Measurements from ENCODE around the gene PIP4K2A.

GRCh38 chr10:22489975-22490374, 224.4 kb downstream of the PIP4K2A start:
- TF ChIP-seq, protein P1, sequence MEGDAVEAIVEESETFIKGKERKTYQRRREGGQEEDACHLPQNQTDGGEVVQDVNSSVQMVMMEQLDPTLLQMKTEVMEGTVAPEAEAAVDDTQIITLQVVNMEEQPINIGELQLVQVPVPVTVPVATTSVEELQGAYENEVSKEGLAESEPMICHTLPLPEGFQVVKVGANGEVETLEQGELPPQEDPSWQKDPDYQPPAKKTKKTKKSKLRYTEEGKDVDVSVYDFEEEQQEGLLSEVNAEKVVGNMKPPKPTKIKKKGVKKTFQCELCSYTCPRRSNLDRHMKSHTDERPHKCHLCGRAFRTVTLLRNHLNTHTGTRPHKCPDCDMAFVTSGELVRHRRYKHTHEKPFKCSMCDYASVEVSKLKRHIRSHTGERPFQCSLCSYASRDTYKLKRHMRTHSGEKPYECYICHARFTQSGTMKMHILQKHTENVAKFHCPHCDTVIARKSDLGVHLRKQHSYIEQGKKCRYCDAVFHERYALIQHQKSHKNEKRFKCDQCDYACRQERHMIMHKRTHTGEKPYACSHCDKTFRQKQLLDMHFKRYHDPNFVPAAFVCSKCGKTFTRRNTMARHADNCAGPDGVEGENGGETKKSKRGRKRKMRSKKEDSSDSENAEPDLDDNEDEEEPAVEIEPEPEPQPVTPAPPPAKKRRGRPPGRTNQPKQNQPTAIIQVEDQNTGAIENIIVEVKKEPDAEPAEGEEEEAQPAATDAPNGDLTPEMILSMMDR (IDR thresholded peaks at IDR 0.05 in 8 of 11, conservative IDR thresholded peaks at IDR 0.05 in 3 of 11) = no peak
- TF ChIP-seq POLR2A (IDR thresholded peaks at IDR 0.05) (no peak), POLR2AphosphoS5 (IDR thresholded peaks at IDR 0.05) (no peak)

Data from spleen (tissue), 7 donors.